GM21447 (cell line): ENCODE measurements around the gene USP11.
"Not testable (repeated sequence)": the region's sequence is repeated elsewhere in the genome, so short reads cannot be mapped to it uniquely, and the experiment has no call there.

Experiments
- ATAC-seq: cut with Tn5 transposase; IDR thresholded peaks from one replicate; pipeline ENCODE4 v1.9.1; 2021; ENCODE audit not compliant: unreplicated experiment

USP11 gene

DNA sequence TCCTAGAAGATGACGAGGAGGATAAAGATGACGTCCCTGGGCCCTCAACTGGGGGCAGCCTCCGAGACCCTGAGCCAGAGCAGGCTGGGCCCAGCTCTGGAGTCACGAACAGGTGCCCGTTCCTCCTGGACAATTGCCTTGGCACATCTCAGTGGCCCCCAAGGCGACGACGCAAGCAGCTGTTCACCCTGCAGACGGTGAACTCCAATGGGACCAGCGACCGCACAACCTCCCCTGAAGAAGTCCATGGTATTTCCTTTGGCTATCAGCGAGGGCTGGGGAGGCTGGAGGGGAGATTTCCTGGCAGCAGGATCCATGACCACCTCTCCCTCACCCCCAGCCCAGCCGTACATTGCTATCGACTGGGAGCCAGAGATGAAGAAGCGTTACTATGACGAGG lies 11.9 kb downstream of the USP11 start:
- no peak for ATAC-seq

GRCh38 chrX:47245156-47245555 lies 12.3 kb downstream of the USP11 start:
- ATAC-seq, result no peak

DNA sequence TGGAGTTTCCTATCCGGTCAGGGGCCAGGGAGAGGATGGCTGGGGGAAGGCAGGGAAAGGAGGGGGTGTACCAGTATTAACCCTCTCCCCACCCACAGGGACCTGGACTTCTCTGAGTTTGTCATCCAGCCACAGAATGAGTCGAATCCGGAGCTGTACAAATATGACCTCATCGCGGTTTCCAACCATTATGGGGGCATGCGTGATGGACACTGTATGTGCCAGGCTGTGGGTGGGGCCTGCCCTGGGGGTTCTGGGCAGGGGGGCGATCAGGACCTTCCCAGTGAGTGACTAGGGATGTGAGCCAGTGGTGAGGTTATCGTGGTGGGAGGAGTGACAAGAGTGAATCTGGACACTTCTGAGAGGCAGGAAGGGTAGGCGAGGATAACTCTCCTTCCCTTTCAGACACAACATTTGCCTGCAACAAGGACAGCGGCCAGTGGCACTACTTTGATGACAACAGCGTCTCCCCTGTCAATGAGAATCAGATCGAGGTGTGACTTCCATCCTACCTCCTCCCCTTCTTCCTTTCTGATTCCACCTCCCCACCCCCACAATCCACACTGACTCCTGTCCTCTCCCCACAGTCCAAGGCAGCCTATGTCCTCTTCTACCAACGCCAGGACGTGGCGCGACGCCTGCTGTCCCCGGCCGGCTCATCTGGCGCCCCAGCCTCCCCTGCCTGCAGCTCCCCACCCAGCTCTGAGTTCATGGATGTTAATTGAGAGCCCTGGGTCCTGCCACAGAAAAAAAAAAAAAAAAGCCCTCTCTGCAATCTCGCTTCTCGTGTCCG lies 14.6 kb downstream of the USP11 start:
- ATAC-seq, result no peak

GRCh38 chrX:47247999-47248320 lies 15.2 kb downstream of the USP11 start:
- ATAC-seq, result no peak

GRCh38 chrX:47248576-47248975 lies 15.8 kb downstream of the USP11 start:
- no peak for ATAC-seq

DNA sequence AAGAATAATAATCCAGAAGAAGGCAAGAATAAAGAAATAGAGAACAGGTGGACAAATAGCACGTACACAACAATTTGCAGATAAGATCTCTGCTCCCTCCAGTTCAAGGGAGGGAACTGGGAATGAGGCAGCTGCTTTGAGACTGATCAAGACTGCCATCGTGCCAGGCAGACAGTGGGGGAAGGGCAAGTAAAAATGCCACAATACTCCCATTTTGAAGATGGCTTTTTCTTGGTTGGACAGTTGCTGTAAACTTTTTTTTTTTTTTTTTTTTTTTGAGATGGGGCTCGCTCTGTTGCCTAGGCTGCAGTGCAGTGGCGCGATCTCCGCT lies 17.2 kb downstream of the USP11 start:
- ATAC-seq, result no peak

DNA sequence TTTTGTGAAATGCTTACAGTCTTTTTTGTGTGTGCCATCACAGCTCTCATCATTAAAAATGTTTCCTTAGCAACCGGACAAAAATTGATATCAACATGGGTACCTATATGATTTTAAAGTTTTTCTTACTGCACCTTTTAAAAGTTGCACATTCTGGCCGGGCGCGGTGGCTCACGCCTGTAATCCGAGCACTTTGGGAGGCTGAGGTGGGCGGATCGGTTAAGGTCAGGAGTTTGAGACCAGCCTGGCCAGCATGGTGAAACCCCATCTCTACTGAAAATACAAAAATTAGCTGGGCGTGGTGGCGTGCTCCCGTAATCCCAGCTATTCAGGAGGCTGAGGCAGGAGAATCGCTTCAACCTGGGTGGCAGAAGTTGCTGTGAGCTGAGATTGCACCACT lies 24.8 kb downstream of the USP11 start:
- not testable (repeated sequence) for ATAC-seq

DNA sequence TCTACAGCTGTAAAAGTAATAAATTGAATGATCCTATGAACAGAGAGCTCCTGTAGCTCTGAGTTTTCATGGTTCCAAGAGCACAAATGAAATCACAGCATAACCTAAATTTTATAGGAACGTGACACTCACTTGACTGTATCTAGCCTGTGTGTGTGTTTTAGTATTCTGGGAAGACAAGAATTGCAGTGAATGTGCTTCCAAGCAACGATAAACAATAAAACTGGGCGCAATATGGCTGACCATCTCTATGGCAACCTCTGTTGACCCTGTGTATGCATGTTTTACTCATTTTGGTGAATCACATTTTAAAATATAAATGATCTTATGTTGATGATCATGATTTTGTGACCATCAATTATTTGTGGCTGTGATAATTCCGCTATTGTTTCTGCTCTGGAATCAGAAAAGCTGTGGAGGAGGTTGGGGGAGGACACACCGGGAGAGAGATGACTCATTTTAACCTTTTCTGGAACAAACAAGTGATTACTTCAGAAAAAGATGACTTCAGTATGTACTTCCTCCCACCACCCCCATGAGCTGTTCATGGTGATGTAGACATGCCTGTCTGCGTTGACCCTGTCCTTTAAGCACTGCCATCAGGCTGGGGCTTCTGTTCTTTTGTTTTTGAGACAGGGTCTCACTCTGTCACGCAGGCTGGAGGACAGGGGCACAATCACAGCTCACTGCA lies 31.8 kb downstream of the USP11 start:
- ATAC-seq, result no peak

- ATAC-seq, result no peak
Observed at GRCh38 chrX:47266643-47267042, 33.8 kb downstream of the USP11 start.

- ATAC-seq, result no peak
Observed at GRCh38 chrX:47272013-47272408, 39.2 kb downstream of the USP11 start.

DNA sequence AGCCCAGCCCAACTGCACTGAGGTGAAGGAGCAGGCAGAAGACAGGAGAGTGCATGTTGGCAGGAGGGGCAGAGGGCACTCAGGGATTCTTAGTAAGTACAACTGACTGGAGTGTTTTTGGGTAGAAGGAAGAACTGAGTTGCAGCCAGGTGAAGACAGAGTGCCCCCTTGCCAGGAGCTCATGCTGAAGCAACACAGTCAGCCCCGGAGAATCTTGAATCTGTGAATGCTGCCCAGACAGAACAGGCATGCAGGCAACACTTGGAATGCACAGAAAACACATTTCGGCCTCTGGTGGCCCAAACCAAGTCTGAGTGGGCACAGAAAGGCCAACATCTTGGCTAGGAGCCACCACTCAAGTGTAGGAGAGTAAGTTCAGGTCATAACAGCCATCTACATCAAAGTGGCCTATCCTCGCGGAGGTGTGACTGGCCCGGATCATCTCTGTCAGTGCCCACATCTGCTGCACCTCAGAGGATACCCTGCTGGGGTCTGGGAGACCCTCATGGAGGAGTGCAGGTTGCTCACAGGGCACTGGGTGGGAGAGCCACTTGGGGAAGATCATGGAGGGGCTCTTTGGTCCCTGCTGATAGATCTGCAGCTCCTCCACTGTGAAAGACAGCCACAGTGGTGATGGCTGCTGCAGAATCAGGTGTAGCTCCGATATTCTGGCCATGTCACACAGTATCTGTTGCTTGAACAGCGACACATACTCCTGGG lies 40.4 kb downstream of the USP11 start:
- no peak for ATAC-seq

DNA sequence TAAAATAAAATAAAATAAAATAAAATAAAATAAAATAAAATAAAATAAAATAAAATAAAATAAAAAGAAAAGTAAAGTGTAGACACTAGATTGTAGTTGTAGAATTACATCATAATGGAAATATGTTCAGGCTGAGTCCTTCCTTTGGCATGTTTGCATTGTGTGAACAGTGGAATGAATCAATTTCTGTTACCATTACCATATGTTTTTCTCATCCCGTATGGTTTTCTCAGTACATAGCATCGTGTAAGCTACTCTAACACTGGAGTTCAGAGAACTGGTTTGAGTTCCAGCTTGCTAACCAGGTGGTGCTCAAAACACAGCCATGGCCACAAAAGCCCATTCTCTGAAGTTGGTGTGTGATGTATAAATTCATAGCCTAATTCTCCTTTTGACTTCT lies 45.9 kb downstream of the USP11 start:
- ATAC-seq, result no peak

- ATAC-seq, result no peak
Observed at GRCh38 chrX:47283015-47283771, 50.4 kb downstream of the USP11 start.

DNA sequence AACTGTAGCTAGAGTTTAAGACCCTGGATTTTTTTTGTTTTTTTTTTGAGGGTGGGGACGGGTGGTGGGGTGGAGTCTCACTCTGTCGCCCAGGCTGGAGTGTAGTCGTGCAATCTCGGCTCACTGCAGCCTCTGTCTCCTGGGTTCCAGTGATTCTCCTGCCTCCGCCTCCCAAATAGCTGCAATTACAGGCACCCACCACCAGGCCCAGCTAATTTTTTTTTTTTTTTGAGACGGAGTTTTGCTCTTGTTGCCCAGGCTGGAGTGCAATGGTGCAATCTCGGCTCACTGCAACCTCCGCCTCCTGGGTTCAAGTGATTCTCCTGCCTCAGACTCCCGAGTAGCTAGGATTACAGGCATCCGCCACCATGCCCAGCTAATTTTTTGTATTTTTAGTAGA lies 51.8 kb downstream of the USP11 start:
- ATAC-seq, result not testable (repeated sequence)

DNA sequence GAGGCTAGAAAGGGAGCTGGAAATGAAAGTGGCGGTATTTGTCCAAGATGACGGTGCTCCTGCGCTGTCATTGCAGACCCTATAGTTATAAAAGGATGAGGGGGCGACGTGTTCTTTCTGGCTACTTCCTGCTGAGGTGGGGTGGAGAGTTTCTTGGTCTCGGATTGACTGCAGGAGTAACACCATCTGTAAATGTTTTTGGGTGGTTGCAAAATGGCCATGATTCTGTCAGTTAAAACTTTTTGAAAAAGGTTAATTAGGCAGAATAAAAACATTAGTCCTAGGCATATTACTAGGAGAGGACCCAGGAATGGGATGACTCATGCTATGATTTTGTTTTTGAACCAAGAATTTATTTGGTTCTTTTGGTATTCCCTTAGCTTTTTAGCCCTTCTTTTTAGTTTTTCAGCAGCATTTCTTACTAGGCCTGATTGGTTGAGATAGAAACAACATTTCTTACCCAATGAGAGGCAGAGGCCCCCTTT lies 53.1 kb downstream of the USP11 start:
- ATAC-seq, result no peak

DNA sequence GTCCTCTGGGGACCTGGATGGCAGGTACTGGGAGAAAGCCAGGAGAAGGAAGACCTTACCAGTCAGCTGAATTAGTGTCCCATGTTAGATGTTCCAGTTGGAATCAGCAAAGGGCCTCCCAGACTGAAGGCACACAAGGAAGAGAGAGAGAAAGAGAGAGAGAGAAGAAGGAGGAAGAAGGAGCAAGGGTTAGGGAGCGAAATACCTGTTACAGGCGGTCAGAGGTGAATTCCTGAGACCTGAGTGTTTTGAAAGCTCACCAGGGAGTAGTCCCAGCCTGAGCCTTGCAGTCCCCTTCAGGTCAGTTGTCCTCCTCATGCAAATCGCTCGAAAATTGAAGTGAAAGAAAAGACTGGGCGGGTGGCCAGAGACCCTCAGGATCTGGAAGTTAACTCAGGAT lies 60.3 kb downstream of the USP11 start:
- no peak for ATAC-seq

DNA sequence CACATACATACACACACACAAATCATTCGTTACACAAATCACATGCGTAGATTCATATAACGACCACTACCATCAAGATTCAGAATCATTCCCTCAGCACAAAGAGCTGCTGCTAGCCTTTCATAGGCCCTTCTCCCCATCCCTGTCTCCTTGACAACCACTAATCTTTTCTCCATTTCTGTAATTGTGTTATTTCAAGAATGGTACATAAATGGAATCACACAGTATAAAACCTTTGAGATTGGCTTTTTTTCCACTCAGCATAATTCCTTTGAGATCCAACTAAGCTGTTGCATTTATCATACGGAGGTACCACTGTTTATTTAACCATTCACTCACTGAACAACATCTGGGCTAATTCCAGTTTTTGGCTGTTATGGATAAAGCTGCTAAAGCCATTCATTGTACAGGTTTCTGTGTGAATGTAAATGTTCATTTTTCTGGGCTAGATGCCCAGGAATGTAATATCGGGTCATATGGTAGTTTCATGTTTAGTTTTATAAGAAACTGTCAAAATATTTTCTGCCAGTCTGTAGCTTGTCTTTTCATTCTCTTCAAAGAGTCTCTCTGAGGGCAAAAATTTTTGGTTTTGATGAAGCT lies 64.1 kb downstream of the USP11 start:
- ATAC-seq, result no peak

GRCh38 chrX:47297874-47298273 lies 65.1 kb downstream of the USP11 start:
- no peak for ATAC-seq
